Measurements from ENCODE around the gene LPCAT1.
"Not testable (repeated sequence)": the region's sequence is repeated elsewhere in the genome, so short reads cannot be mapped to it uniquely, and the experiment has no call there.

Gene LPCAT1

GRCh38 chr5:1521671-1522600, 1.8 kb downstream of the LPCAT1 start:
- peak; percentile 80 for DNase-seq

- no peak for DNase-seq
Observed at GRCh38 chr5:1520791-1521453, 2.8 kb downstream of the LPCAT1 start.

GRCh38 chr5:1519631-1520210, 4.0 kb downstream of the LPCAT1 start:
- DNase-seq: no peak

- no peak for DNase-seq
Observed at GRCh38 chr5:1517838-1518237, 5.9 kb downstream of the LPCAT1 start.

GRCh38 chr5:1516615-1517601, 6.9 kb downstream of the LPCAT1 start:
- DNase-seq: peak; percentile 17

- DNase-seq: no peak
Observed at GRCh38 chr5:1515921-1516571, 7.7 kb downstream of the LPCAT1 start.

- no peak for DNase-seq
Observed at GRCh38 chr5:1515311-1515920, 8.3 kb downstream of the LPCAT1 start.

GRCh38 chr5:1514819-1515310, 8.9 kb downstream of the LPCAT1 start:
- DNase-seq: not testable (repeated sequence)

GRCh38 chr5:1514027-1514818, 9.5 kb downstream of the LPCAT1 start:
- no peak for DNase-seq

- no peak for DNase-seq
Observed at GRCh38 chr5:1513326-1514026, 10.3 kb downstream of the LPCAT1 start.

- no peak for DNase-seq
Observed at GRCh38 chr5:1512541-1513291, 11.0 kb downstream of the LPCAT1 start.

- no peak for DNase-seq
Observed at GRCh38 chr5:1511651-1512540, 11.9 kb downstream of the LPCAT1 start.

GRCh38 chr5:1511048-1511447, 12.7 kb downstream of the LPCAT1 start:
- no peak for DNase-seq

- no peak for DNase-seq
Observed at GRCh38 chr5:1510631-1511030, 13.1 kb downstream of the LPCAT1 start.

- no peak for DNase-seq
Observed at GRCh38 chr5:1510151-1510561, 13.6 kb downstream of the LPCAT1 start.

GRCh38 chr5:1509346-1510085, 14.2 kb downstream of the LPCAT1 start:
- no peak for DNase-seq

- no peak for DNase-seq
Observed at GRCh38 chr5:1508659-1509290, 15.0 kb downstream of the LPCAT1 start.

Measured in fibroblast of upper back skin (primary cell).